NK-92 (cell line): ENCODE data around the gene RNF214.
"Not testable (repeated sequence)": the region's sequence is repeated elsewhere in the genome, so short reads cannot be mapped to it uniquely, and the experiment has no call there.

Experiments
- DNase-seq: peaks from one replicate; lab custom pipeline; 2025; ENCODE audit not compliant: unreplicated experiment; lab: John Stamatoyannopoulos, UW

The RNF214 gene

GRCh38 chr11:117313091-117313490 is 80.6 kb downstream of the RNF214 start:
- no peak for DNase-seq

- DNase-seq = no peak
These were observed 81.6 kb downstream of the RNF214 start for GRCh38 chr11:117313828-117314768.

GRCh38 chr11:117314840-117315239 is 82.4 kb downstream of the RNF214 start:
- no peak for DNase-seq

- no peak for DNase-seq
These were observed 83.1 kb downstream of the RNF214 start for GRCh38 chr11:117315285-117316196.

GRCh38 chr11:117316197-117316961 is 83.9 kb downstream of the RNF214 start, which contains the start of gene BACE1:
BACE1 (minus strand) TSS chr11:117316256; CDS start chr11:117315795, 461 bp downstream.
- no peak for DNase-seq

GRCh38 chr11:117318738-117319137 is 86.3 kb downstream of the RNF214 start:
- no peak for DNase-seq

- no peak for DNase-seq
These were observed 86.9 kb downstream of the RNF214 start for GRCh38 chr11:117319214-117319840.

GRCh38 chr11:117327255-117327566 is 94.7 kb downstream of the RNF214 start:
- not testable (repeated sequence) for DNase-seq

GRCh38 chr11:117327567-117328374 is 95.3 kb downstream of the RNF214 start, which contains the start of gene CEP164:
CEP164 (plus strand) TSS chr11:117327854; CDS start chr11:117338587, 10,733 bp downstream.
- DNase-seq = peak; percentile 65

- no peak for DNase-seq
These were observed 96.0 kb downstream of the RNF214 start for GRCh38 chr11:117328375-117329010.

GRCh38 chr11:117332843-117333242 is 100.4 kb downstream of the RNF214 start:
- DNase-seq = no peak

- DNase-seq = no peak
These were observed 101.4 kb downstream of the RNF214 start for GRCh38 chr11:117333917-117334316.

- no peak for DNase-seq
These were observed 102.4 kb downstream of the RNF214 start for GRCh38 chr11:117334896-117335295.

- DNase-seq = no peak
These were observed 102.9 kb downstream of the RNF214 start for GRCh38 chr11:117335399-117335798.
